Fibroblast of the conjunctiva (primary cell): ENCODE results near the gene ETV1.

Experiments used
- DNase-seq: peaks from one replicate; pipeline ENCODE4 v3.0.0-alpha.2; 2010; ENCODE audit warnings: low read depth

ETV1 gene

DNA sequence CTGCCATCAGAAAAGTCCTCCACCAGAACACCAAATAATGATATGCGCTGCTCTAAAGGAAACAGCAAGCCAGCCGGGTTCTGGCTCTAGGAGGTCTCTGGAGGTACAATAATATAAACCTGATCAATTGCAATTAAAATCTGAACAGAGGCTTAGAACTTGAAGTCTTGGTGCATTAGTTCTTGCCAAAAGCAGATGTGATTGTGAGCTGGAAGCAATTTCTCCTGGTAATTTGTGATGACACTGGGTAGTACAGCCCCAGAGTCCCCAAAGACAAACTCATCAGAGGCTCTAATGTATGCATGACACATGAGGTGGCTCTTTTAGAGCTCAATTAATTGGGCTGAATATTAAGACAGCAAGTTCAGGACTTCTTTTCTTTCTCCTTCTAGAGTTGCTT lies 3.3 kb downstream of the ETV1 start:
- no peak for DNase-seq

DNA sequence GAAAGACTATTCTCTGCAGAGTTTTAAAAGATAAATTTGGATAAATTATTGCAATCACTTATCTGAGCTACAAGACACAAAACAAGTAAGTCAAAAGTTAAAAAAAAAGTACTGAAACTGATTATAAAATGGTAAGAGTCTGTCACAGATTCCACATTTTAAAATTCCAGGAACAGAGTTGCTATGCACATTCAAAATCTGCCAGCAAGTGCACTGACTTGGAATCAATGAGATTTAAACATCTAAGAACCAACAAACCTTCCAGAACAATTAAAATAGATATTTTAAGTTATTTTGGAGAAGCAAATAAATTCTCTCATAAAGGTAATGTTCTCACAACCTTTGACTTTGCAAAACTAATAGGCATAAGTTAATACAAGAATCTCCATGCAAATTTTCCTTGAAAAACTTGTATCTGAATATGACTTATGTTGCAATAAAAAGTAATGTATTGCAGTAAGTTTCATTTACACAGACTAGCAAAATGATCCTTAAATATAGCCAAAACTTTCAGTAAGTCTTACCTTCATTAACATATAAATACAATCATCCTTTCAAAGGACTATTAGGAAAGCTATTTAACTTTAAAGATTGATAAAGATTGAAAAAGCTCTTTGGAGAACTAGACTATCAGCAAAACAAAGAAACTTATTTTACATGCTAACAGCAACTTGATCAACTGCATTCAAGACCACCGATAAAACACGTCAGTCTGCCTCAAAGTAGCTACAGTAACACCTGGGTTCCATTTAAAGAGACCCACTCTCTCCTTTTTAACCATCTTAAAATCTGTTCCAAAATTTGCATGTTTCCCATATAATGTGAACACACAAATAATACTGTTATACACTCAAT lies 4.4 kb downstream of the ETV1 start:
- DNase-seq: no peak

DNA sequence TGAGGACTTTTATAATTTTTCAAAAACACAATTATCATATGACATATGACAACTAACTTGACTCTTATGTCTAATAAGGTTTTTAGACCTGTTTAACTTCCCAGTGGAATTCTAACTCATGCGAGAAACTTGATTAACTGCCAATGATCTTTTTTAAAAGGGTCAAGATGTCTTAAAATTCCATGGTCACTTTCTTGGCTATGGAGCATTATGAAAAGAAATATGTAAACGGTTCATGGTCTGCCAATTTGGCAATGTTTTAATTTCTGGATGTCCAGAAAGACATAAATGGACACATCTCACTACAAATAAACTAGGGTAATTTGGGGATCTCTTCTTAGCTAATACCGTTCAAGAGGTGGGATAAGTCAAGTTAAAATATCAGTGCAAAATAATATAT lies 5.4 kb downstream of the ETV1 start:
- DNase-seq: no peak

DNA sequence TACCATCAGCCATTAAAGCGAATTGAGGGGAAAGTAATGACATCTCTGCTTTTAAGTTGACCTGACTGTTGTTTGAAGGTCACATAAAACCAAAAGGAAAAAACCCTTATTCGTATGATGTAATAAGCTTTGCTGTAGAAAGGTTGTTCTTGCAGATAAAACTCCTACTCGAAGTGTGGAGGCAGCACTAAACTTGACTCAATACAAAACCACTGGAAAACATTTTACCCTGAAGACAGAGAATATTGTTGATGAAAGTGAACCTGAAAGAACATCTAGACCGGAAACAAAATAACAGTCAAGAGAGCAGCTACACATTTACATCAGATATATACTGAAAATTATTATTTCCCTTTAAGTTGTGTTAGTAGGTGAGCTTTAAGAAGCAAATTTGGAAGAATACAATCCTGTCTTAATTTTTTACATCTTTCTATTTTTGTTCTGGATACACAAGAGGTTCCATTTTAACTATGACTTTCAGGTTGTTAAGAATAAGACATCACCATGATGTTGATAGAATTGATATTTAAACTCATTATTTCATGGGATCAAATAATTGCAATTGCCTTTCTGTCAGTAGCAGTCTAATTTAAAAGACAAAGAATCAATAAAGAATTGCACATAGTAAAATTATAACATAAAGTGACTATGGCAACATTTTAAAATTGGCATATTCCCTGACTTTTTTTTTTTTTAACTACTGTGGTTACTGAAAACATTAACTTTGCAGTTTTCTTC lies 6.4 kb downstream of the ETV1 start:
- DNase-seq: no peak

DNA sequence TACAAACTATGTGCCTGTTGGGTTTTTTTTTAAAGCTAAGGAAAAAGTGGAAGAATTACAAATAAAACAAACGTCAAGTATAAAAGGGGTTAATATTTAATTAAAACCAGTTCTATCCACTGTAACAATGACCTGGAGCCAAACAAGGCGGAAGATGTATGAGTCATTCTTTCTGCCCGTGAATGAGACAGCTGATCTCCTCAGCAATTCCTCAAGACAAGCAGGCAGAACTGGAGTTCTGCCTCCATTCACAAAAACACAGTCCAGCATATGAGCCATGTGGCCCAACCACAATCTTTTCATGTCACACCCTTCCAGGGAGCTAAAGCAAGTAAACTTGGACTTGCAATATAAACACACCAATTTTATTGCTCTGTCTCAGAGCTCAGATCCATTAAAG lies 8.4 kb downstream of the ETV1 start:
- DNase-seq: peak; percentile 97

DNA sequence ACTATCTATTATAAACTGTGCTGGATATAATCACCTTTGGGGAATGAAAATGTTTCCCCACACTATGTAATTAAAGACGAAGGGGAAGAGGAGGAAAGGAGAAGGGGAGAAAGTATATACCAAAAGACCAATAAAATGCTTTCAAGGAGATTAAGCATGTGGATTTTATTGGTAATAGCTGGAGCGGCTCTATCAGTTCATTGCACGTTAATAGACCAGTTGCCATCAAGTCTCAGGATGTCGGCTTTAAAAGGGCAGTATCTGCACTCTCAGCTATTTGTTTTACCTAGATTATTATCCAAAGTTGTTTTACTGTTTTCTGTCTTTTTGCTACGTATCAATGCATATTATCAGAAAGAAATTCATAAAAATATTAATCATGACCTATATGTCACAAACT lies 9.0 kb downstream of the ETV1 start:
- no peak for DNase-seq

DNA sequence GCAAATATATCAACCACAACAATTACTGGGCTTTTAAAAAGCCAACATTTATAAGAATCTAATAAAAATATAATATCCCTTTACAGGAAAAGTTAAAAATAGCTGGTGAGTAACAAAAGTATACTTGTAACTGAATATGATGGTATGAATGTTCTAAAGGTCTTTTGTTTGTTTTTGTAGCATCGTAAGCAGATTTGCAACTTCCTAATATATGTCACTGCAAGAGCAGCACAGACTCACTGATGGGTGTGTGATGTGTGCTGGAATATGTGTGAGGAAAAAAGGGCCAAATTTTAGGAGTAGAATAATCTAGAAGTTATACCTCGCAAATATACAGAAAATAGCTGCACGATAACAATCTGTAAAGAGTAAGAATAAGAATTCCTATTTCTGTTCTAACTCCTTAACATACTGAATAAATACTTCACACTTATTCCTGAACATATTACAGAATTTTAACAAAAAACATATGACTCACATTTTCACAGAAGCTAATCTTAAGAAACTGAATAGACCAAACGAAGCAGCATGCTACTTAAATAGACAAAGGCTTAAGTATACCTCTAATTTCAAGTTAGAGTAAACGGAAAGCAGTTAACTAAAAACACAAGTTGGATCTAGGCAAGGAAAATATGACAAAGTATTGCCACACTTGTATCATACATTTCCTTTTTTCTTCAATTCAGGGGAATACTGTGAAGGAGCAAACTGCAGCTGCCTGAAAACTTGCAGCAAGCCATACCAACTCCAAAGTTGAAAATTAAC lies 9.6 kb downstream of the ETV1 start:
- no peak for DNase-seq

DNA sequence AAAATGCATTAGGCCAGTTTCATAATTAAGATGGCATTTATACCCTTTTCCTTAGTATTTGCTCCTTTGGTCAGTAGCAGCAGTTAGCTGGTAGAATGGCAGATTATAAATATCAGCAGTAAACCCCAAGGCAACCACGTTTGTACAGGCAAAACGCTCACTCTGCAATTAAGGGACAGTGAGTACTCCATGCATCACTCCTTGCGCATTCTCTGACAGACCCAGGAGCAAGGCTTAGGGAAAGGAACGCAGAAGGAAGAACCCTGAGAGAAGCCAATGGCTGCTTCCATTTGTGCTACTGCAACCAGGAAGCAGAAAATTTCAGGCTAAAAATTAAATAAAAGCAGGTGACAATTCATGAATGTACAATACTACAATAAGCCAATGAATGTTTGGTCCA lies 12.9 kb downstream of the ETV1 start:
- no peak for DNase-seq

DNA sequence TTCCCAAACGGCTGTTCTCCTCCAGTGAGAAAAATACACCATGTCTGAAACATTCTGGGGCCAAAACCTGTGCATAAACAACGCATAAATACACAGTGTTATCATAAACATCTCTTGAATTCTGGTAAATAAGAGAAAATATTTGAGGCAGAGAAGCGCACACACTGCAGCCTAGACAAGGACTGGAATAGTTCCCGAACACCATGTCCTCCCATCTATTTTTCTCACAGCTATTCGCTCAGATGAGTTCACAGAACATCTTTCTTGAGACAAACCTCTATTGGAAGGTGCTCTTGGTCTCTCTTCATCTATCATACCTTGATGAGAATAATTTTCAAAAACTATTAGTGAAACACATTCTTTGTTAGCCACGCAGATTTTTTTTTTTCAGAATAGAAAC lies 24.4 kb downstream of the ETV1 start:
- DNase-seq: no peak

DNA sequence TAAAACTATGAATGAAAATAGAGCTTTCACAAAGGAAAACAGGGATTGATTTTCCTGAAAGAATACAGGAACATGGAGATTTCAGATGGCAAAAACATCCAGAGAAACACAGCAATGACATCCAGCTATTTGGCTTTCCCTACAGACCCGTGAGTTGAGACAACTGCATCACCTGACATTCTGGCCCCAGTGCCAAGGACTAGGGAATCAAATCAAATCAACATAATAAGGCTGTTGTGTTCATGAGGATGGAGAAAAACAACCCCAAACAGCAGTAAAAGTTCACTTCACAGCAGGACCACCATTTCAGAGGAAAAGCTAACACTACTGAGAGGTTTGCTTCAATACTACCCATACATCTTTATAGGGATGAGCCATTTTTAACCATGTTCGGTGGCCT lies 25.5 kb downstream of the ETV1 start:
- no peak for DNase-seq

DNA sequence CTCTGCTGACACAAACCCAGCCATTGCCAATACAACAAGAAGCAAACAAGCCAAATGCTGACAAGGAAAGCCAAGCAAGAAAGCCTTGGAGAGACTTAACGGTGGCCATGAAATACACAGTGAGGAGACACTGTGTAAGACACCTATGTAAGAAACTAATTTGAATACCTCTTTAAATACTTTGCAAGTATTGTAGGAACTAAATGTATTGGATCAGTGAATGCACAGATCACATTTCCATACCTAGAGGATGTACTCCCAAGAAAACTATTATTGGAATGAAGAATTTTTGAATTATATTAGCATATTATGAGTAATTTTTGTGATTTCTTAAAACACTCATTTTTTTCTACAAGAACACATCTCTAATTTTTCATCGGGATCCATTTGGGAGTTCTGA lies 34.0 kb downstream of the ETV1 start:
- no peak for DNase-seq

DNA sequence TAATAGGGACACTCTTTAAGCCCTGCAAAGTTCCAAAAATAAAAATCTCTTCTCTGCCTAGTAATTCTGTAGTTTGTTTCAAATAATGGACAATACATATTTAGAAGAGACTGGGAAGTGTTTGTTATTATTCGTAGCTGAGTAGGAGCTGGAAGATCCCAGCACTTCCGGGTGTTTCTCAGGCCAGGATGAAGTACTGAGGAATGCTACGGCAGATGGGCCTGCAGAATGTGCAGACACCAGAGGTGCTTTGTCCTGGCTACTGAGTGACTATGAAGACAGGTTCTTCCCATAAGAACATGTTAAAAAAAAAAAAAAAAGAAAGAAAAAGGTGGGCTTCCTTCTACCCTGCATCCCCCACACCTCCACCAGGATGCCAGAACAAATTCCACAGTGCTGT lies 36.1 kb downstream of the ETV1 start:
- no peak for DNase-seq

DNA sequence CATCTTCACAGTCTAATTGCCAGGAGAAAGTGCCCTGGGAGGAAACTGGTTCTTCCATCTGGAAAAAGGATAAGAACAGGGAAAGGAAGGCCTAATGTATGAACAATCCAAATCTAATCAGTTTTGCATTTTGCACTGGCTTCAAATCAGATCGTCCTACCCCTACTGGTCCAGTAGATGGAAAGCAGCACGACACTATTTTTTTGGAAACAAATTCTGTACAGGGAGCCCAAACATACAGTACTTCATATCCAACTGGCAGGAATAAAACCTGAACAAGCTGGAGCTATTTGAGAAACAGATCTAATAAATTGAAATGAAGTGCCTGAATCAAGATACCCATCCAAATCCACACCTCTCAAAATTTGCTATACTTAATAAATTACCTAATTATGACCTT lies 36.5 kb downstream of the ETV1 start:
- DNase-seq: no peak

DNA sequence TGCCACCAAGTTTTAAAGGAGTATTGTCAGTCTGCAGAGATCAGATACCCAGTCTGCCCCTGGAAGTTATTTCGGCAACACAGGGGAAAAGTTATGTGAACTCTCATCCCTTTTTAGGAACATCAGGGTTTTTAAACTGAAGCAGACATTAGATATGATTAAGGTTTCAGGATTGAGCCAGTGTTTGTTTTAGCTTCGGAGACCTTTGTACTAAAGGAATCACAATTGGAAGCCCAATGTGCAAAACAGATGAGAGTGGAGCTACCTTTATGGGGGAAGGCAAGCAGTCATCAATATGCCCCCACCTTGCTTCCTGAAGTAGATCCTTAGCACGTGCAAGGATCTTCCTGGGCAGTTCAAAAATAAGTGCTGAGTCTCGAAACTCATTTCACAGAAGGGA lies 39.5 kb downstream of the ETV1 start:
- no peak for DNase-seq

DNA sequence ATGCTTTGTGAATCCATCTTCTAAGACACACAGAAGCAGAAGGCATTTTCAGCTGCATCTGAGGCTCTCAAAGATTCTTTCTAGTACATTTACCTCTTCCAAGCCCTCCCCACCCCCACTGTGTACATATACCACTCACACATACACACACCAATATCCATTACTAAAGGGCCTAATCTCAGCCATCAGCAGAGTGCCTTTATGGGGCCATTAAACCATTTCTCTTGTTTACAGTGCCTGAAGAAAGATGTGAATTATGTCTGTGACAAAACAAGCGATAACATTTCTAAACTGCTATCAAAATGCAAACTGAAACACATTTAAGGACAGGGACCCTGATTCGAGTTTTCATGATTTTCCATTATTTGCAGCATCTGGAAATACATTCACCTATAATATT lies 40.0 kb downstream of the ETV1 start:
- DNase-seq: no peak

DNA sequence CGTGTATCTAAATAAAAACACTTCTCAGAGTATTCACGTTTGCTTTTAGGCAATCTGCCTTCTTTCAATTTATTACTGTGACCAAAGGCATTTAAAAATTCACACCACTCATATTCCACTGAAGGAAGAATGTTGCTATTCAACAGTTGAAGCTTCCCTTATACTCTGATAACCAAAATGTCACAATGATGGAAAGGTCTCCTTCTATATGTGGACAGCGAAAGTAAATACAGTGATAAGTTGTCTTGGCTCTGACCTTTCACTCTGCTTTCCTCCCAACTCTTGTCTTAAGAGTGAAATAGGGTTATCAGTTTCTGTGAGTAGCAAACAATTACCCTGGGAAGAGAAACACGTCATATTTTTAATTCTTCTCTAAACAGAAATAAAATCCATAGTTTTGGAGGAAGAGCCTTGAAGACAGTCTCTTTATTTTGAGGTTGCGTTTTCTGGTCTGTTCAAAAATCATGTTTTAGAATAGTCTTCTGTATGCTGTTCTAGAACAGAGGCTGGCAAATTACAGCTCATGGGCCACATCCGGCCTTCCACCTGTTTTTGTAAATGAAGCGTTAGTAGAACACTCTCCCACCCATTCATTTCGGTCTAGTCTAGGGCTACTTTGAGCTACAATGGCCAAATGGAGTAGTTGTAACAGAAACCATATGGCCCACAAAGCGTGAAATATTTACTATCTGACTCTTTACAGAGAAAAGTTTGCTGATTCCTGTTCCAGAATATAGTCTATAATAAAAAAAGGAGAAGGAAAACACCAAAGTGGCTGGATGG lies 41.3 kb downstream of the ETV1 start:
- DNase-seq: no peak

DNA sequence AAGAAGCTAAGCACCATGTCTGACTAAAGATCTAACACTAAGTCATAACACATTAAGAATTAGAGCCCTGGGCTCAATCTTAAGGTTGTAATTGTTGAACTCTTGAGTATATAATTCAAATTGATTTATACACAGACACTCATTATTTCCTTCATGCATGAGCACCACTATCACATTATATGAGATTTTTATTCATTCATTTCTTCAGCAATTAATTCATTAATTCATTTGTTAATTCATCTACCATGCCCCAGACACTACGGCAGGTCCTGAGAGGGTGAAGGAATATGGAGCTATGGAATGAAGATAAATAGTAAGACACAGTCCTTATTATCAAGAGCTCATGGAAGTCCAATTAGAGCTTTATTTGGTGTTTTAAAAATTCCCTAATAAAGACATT lies 41.9 kb downstream of the ETV1 start:
- DNase-seq: no peak

DNA sequence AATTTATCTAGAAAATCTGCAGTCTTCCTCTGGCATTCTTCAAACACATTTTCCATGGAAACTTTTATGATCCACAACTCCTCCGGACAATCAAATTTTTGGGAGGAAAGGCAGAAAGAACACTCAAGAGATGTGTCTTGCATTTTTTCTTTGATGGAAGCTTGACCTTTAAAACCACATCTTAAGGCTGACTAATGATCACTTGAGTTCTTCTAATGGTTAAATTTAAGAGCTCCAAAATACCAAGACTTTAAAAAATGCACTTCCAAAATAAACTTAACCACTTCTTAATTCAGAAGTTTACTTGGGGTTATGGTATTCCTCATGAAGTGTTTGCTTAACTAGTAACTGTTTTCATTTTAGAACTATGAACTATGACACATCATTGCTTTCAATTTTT lies 43.3 kb downstream of the ETV1 start:
- DNase-seq: no peak

DNA sequence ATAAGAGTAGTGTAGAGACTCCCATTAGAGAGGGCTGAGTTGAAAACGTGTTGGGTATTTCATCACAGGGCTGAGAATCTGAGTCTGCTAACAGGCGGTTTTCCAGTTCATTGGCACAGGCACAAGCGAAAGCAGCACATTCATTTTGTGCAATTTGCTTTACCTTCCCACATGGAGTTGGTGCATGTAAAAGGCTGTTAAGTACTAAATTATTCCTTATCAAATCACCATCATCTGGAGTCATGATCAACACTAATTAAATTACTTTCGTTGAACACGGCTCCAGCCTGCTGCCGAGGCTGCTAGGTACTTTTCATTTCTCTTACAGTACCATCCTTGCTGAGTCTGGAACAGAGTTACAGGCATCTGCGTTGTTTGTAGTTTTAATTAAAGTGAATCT lies 43.8 kb downstream of the ETV1 start:
- DNase-seq: peak; percentile 18

DNA sequence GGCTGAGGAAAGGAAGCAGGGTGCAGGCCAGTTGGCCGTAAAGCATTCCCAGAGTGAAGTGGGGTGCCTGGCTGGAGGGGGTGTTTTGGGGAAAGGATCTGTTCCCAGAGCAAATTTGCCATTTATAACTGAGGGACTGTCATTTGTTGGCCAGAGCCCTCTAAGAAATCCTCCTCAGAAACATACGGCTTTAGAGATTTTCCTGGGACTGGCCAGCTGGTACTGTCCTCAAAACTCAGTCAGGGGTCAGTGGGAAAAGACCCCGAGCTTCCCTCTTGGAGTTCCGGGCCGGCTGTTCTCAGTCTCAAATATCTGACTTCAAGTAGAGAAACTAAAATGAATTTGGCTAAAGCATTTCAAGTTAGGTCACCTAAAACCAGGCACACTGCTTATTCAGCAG lies 55.9 kb downstream of the ETV1 start:
- DNase-seq: no peak

DNA sequence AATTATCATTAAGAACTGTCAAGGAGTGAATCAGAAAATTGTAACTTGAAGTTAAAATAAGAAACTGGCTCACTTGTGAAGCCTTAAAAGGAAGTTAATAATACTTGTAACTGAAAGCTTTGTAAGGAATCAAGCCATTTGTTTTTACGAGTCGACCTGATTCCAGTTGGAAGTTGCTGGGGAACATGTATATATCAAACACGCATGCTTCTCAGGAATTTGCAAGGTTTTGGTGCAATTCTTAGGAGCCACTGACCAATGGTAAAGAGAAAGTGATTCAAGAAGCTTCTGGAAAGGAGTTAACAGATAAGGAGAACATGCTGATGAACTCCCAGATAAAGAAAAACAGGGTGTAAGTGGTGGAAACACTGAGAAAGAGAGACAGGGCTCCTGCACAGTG lies 56.4 kb downstream of the ETV1 start:
- no peak for DNase-seq

DNA sequence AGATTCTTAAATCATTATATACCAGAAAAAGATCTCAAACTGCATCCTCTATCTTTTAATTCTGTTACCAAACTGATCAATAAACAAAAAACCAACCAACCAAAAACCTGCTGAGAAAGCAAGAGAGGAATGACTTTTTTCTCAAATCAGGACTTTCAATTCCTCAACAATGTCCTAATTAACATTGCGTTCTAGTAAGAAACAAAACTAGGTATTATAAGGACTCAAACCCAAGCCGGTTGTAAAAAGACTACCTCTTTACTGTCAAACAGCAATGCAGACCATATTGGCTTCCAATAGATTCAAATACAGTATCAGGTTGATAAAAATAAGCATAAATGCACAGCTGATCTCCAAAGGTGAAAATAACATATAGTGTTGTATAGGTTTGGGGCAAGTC lies 57.3 kb downstream of the ETV1 start:
- DNase-seq: no peak
